Measurements from ENCODE around the gene MEIOC. TPM values are rescaled to one million over a fixed set of nuclear protein-coding genes. Genes with fewer than 3 reads are reported as not detected.
"Not testable (repeated sequence)": the region's sequence is repeated elsewhere in the genome, so short reads cannot be mapped to it uniquely, and the experiment has no call there.

MEIOC gene
- total and polyA plus RNA-seq, 2 donors (not counting 3 experiments of a cell fraction or from before 2014, with no cell fraction given): 0.08 to 0.46 TPM

- POLR2A ChIA-PET: no interaction called here
Observed at GRCh38 chr17:44614862-44615261, 41.4 kb upstream of the MEIOC start.

GRCh38 chr17:44618652-44619051 is 37.6 kb upstream of the MEIOC start:
- POLR2A ChIA-PET; H4K20me1 ChIP-seq (replicated peaks; ENCODE audit: control insufficient read depth, extremely low read depth, insufficient read depth, low read length); H3K36me3 ChIP-seq (ENCODE audit: control insufficient read depth in 2 of 2, extremely low read depth in 1 of 2, insufficient read depth in 2 of 2, low read length in 2 of 2); dilution Hi-C loops (cut with MboI; ENCODE audit: extremely low pct_ligation_motif_present, low sequenced_read_pairs); H3K79me2 ChIP-seq (ENCODE audit: control insufficient read depth, insufficient read depth, low read length); FAIRE-seq; H3K4me3 ChIP-seq (replicated peaks in 1 of 3; ENCODE audit: insufficient read depth in 1 of 3, low read depth in 1 of 3, low read length in 3 of 3); H3K4me1 ChIP-seq (ENCODE audit: control insufficient read depth, extremely low read depth, insufficient read depth, low read length); H3K4me2 ChIP-seq (ENCODE audit: insufficient read depth, low read length); H3K9me1 ChIP-seq (replicated peaks; ENCODE audit: control insufficient read depth, extremely low read depth, insufficient read depth, low read length); DNase-seq (ENCODE audit: low read depth, low spot score); H3K27me3 ChIP-seq (ENCODE audit: control insufficient read depth in 2 of 2, insufficient read depth in 2 of 2, low read length in 2 of 2); intact Hi-C loops (cut with micrococcal nuclease); H3K27ac ChIP-seq (ENCODE audit: insufficient read depth, low read depth, low read length); H3K9ac ChIP-seq (replicated peaks; ENCODE audit: extremely low read depth, insufficient read depth, low read length); H2AFZ ChIP-seq (ENCODE audit: low read depth, low read length); H3K9me3 ChIP-seq (replicated peaks; ENCODE audit: control insufficient read depth, insufficient read depth, low read length); BruUV-seq (replicated peaks): not testable (repeated sequence)
- CTCF ChIA-PET: interaction anchor here (2.5 kb wide), 1 partner anchor 9 kb away, joined by 18 read pairs; no protein-coding TSS in a partner anchor

More at GRCh38 chr17:44614862-44615261, 41.4 kb upstream of the MEIOC start:
- Histone ChIP-seq H3K4me2 (ENCODE audit: insufficient read depth, low read length) (no peak overlapping the region), H3K36me3 (ENCODE audit: control insufficient read depth in 2 of 2, extremely low read depth in 1 of 2, insufficient read depth in 2 of 2, low read length in 2 of 2) (no peaks in the 10 kb centered on the region), H3K79me2 (ENCODE audit: control insufficient read depth, insufficient read depth, low read length) (no peaks in the 10 kb centered on the region), H2AFZ (ENCODE audit: low read depth, low read length) (no peak overlapping the region), H3K27me3 (ENCODE audit: control insufficient read depth in 2 of 2, insufficient read depth in 2 of 2, low read length in 2 of 2) (peaks cover 2 to 5% of the 10 kb centered on the region in 2 experiments), H4K20me1 (replicated peaks; ENCODE audit: control insufficient read depth, extremely low read depth, insufficient read depth, low read length) (no peaks in the 10 kb centered on the region), H3K4me1 (ENCODE audit: control insufficient read depth, extremely low read depth, insufficient read depth, low read length) (no peaks in the 10 kb centered on the region), H3K4me3 (replicated peaks in 1 of 3; ENCODE audit: insufficient read depth in 1 of 3, low read depth in 1 of 3, low read length in 3 of 3) (no peak overlapping the region), H3K27ac (ENCODE audit: insufficient read depth, low read depth, low read length) (no peak overlapping the region), H3K9ac (replicated peaks; ENCODE audit: extremely low read depth, insufficient read depth, low read length) (no peak overlapping the region), H3K9me1 (replicated peaks; ENCODE audit: control insufficient read depth, extremely low read depth, insufficient read depth, low read length) (no peaks in the 10 kb centered on the region), H3K9me3 (replicated peaks; ENCODE audit: control insufficient read depth, insufficient read depth, low read length) (no peaks in the 10 kb centered on the region)
- DNase-seq (ENCODE audit: low read depth, low spot score) (no peak), FAIRE-seq (no peak)
- TF ChIP-seq POLR2A (IDR thresholded peaks at IDR 0.05; ENCODE audit: low read depth, low read length) (no peak), MAX (IDR thresholded peaks at IDR 0.05; ENCODE audit: insufficient read depth, insufficient read length) (no peak), JUN (IDR thresholded peaks at IDR 0.05; ENCODE audit: borderline replicate concordance, insufficient read depth, insufficient read length, low read depth) (no peak), CTCF (IDR thresholded peaks at IDR 0.05; ENCODE audit: extremely low read depth in 1 of 2, insufficient read depth in 1 of 2, low read depth in 1 of 2, low read length in 2 of 2) (no peak), FOS (IDR thresholded peaks at IDR 0.05; ENCODE audit: borderline replicate concordance, insufficient read depth, low read length) (no peak), POLR2AphosphoS5 (IDR thresholded peaks at IDR 0.05; ENCODE audit: insufficient read depth, low read depth, low read length) (no peak), GATA2 (IDR thresholded peaks at IDR 0.05; ENCODE audit: insufficient read depth, insufficient read length, low read depth, low read length) (no peak)
- CTCF ChIA-PET: interaction anchor here (0.9 kb wide), 1 partner anchor 91 kb away, joined by 3 read pairs; no protein-coding TSS in a partner anchor
- dilution Hi-C loops (cut with MboI; ENCODE audit: extremely low pct_ligation_motif_present, low sequenced_read_pairs): no loop called here
- intact Hi-C loops (cut with micrococcal nuclease): no loop called here
- no TSS peak for BruUV-seq (replicated peaks)
